K562 (cell line): Measurements from ENCODE around the gene AKAP12. TPM values are rescaled to one million over a fixed set of nuclear protein-coding genes. Genes with fewer than 3 reads are reported as not detected.
A peak's percentile ranks its signal among the peaks of the same experiment; 100 is the strongest.

Source experiments
- CBX1 ChIP-seq: sonication (generic); IDR thresholded peaks from 2 replicates; pipeline ENCODE4 v1.6.1; 2016; ENCODE audit warnings: antibody characterized with exemption, low read depth, mild to moderate bottlenecking
- E2F3 ChIP-seq: fragments of 250-450 bp; sonication (Bioruptor Pico); IDR thresholded peaks from 2 replicates; pipeline ENCODE4 v1.4.0; 2020; ENCODE audit warnings: mild to moderate bottlenecking
- EGR1 ChIP-seq: fragments of 450-650 bp; conservative IDR thresholded peaks from 2 replicates; pipeline ENCODE4 v1.6.1; 2017; ENCODE audit warnings: mild to moderate bottlenecking
- ELF2 ChIP-seq: fragments of 250-450 bp; sonication (Bioruptor Pico); IDR thresholded peaks from 2 replicates; pipeline ENCODE4 v1.5.0; 2021; ENCODE audit warnings: mild to moderate bottlenecking
- FIP1L1 ChIP-seq: fragments of 200-400 bp; formaldehyde crosslinking; IDR thresholded peaks from 2 replicates; pipeline ENCODE4 v1.6.1; 2018; ENCODE audit warnings: mild to moderate bottlenecking, low read depth, low read length; ENCODE audit not compliant: poor library complexity, severe bottlenecking
- FOXP1 ChIP-seq: sonication (generic); formaldehyde crosslinking; IDR thresholded peaks from 2 replicates; pipeline ENCODE4 v1.8.0; 2022; ENCODE audit warnings: mild to moderate bottlenecking, missing genetic modification reagents
- JUNB ChIP-seq: fragments of 450-650 bp; formaldehyde crosslinking; conservative IDR thresholded peaks from 2 replicates; pipeline ENCODE4 v1.4.0; 2020; ENCODE audit warnings: mild to moderate bottlenecking
- MECOM ChIP-seq: fragments of 250-450 bp; sonication (Bioruptor Pico); IDR thresholded peaks from 2 replicates; pipeline ENCODE4 v1.8.0; 2022; ENCODE audit warnings: inconsistent platforms
- MIER1 ChIP-seq: fragments of 450-650 bp; IDR thresholded peaks from 2 replicates; pipeline ENCODE4 v1.6.1; 2016; ENCODE audit warnings: antibody characterized with exemption, mild to moderate bottlenecking, low read depth
- RBM39 ChIP-seq: fragments of 200-400 bp; formaldehyde crosslinking; optimal IDR thresholded peaks from 2 replicates; pipeline ENCODE3; 2018; ENCODE audit warnings: low read depth, low read length
- SNIP1 ChIP-seq: fragments of 450-650 bp; IDR thresholded peaks from 2 replicates; pipeline ENCODE4 v1.7.1; 2017; ENCODE audit warnings: low read depth, mild to moderate bottlenecking
- SP2 ChIP-seq: IDR thresholded peaks from 2 replicates; pipeline ENCODE4 v1.6.1; 2011; ENCODE audit warnings: mild to moderate bottlenecking, low read depth, low read length, moderate library complexity; ENCODE audit not compliant: poor library complexity, severe bottlenecking; ENCODE audit errors: extremely low read depth
- TAF9B ChIP-seq: fragments of 450-650 bp; IDR thresholded peaks from 2 replicates; pipeline ENCODE4 v1.6.1; 2018; ENCODE audit warnings: mild to moderate bottlenecking; ENCODE audit not compliant: partially characterized antibody
- polyA plus RNA-seq, 8 experiments: library from polyadenylated mRNA; depleted of rRNA in 4 of 8; stranded (reverse) in 5 of 8; unstranded in 3 of 8; fragments of >200 nt; fragmentation: Nextera tagmentation in 2 of 8; fragmentation: Illumina TruSeq in 1 of 8; extraction: Ambion mirVana in 2 of 8; extraction: Trizol in 1 of 8; gene quantifications; 2 replicates each; pipeline versions ENCODE4 v1.2.1 to v1.2.3, GENCODE V29; 2011 to 2014; ENCODE audit warnings: inconsistent platforms in 1 of 8, missing spikeins in 1 of 8
- total RNA-seq, 7 experiments: library from RNA; depleted of rRNA in 6 of 7; stranded (reverse); fragments of >200 nt in 6 of 7; fragmentation: Illumina TruSeq in 2 of 7; extraction: Trizol in 2 of 7; gene quantifications; 2 replicates each; pipeline versions ENCODE4 v1.2.1 to v1.2.3, GENCODE V29; 2011 to 2021; ENCODE audit warnings: low replicate concordance in 1 of 7
- TF ChIP-seq, protein P1 (sequence below), 2 experiments: fragments of 450-650 bp; IDR thresholded peaks; 2 replicates each; pipeline ENCODE4 v1.6.1; 2016; ENCODE audit warnings: mild to moderate bottlenecking in 2 of 2, borderline replicate concordance in 1 of 2, low read depth in 1 of 2, moderate library complexity in 1 of 2
- TF ChIP-seq, protein P2 (sequence below), 2 experiments: IDR thresholded peaks; 2 replicates each; pipeline ENCODE4 v1.6.1; 2011; ENCODE audit warnings: borderline replicate concordance in 1 of 2, control low read depth in 1 of 2, low read depth in 1 of 2, low read length in 1 of 2, mild to moderate bottlenecking in 1 of 2, mixed read lengths in 1 of 2, moderate library complexity in 1 of 2; ENCODE audit not compliant: insufficient read depth in 1 of 2, insufficient read length in 1 of 2, poor library complexity in 1 of 2, severe bottlenecking in 1 of 2; ENCODE audit errors: extremely low read depth in 1 of 2
- TF ChIP-seq, protein P3 (sequence below), 3 experiments: IDR thresholded peaks in 2 of 3; conservative IDR thresholded peaks in 1 of 3; 2 replicates each; pipeline ENCODE4 v1.5.1; 2011 to 2012; ENCODE audit warnings: low read length in 3 of 3, mild to moderate bottlenecking in 3 of 3, control low read depth in 2 of 3, improper control_type of control experiment in 1 of 3, inconsistent platforms in 1 of 3, low read depth in 1 of 3, mixed read lengths in 1 of 3, moderate library complexity in 1 of 3; ENCODE audit not compliant: insufficient read depth in 2 of 3

Gene AKAP12
- total and polyA plus RNA-seq, 9 of the 15 experiments (the other 6 are each of a cell fraction or from before 2014, with no cell fraction given), result 0.08 to 2.0 (median 0.62) TPM

DNA sequence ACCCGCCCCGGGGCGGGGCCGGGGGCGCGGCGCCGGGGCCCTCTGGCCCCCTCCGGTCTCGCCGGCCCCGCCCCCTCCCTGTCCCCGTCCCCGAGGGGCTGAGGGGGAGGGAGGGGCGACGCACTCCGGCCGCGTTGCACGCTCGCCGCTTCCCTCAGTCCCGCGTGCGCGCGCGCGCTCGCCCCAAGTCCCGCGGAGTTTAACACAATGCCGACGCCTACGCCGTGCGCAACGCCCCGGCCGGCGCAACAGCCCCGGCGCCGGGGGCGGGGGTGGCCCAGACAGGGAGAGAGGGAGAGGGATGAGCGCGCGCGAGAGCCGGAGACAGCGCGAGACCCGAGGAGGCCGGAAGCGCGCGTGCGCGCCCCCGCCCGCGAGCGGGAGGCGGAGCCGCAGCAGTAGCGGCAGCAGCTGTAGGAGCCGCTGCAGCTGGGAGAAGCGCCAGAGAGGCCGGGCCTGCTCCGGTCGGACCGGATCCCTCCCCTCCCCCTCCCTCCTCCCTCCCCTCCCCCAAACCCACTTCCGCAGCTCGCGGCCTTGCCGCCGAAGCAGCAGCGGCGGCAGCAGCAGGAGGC is 150.6 kb downstream of the AKAP12 start (continued):
- TF ChIP-seq, protein P1, sequence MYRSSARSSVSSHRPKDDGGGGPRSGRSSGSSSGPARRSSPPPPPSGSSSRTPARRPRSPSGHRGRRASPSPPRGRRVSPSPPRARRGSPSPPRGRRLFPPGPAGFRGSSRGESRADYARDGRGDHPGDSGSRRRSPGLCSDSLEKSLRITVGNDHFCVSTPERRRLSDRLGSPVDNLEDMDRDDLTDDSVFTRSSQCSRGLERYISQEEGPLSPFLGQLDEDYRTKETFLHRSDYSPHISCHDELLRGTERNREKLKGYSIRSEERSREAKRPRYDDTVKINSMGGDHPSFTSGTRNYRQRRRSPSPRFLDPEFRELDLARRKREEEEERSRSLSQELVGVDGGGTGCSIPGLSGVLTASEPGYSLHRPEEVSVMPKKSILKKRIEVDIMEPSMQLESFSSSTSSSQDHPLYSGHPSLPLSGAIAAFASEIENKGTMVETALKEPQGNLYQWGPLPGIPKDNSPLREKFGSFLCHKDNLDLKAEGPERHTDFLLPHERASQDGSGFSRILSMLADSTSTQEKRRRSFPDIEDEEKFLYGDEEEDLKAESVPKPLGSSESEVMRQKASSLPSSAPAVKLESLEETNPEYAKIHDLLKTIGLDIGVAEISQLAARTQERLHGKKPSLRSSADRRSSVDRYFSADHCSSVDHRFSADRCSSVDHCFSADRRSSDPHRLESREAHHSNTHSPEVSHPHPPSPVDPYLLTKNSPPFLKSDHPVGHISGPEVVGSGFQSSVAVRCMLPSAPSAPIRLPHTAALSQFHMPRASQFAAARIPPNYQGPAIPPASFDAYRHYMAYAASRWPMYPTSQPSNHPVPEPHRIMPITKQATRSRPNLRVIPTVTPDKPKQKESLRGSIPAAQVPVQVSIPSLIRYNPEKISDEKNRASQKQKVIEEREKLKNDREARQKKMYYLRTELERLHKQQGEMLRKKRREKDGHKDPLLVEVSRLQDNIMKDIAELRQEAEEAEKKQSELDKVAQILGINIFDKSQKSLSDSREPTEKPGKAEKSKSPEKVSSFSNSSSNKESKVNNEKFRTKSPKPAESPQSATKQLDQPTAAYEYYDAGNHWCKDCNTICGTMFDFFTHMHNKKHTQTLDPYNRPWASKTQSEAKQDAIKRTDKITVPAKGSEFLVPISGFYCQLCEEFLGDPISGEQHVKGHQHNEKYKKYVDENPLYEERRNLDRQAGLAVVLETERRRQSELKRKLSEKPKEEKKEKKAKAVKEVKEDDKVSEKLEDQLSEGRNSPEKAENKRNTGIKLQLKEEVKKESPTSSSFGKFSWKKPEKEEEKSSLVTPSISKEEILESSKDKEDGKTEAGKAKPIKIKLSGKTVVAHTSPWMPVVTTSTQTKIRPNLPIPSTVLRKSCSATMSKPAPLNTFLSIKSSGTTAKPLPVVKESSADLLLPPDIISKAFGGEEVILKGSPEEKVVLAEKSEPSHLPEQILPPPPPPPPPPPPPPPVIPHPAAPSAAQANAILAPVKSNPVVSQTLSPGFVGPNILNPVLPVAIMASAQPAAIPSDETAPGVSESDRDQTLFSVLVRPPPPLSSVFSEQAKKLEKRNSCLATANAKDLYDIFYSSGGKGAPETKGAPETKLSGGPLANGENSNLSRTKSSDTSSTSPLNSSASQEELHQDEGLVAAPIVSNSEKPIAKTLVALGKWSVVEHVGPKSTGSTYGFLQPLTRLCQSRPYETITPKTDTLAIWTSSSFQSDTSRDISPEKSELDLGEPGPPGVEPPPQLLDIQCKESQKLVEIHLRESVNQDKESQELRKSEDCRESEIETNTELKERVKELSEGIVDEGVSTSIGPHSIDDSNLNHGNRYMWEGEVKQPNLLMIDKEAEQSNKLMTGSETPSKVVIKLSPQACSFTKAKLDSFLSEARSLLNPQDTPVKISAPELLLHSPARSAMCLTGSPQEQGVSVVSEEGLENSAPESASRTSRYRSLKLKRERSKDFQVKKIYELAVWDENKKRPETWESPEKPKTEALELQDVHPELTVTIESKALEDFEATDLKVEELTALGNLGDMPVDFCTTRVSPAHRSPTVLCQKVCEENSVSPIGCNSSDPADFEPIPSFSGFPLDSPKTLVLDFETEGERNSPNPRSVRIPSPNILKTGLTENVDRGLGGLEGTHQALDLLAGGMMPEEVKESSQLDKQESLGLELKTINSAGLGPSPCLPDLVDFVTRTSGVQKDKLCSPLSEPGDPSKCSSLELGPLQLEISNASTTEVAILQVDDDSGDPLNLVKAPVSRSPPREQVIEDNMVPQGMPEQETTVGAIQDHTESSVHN (IDR thresholded peaks at IDR 0.05; ENCODE audit: borderline replicate concordance in 1 of 2, low read depth in 1 of 2), result no peak
- TF ChIP-seq FIP1L1 (peak; percentile 96), EGR1 (peak; percentile 99), JUNB (CRISPR knock-in tag) (no peak), MECOM (CRISPR knock-in tag) (no peak), SNIP1 (no peak), TAF9B (no peak), CBX1 (peak; percentile 64; the same call in 1 of the 2 replicates), RBM39 (no peak), SP2 (no peak), MIER1 (no peak), ELF2 (CRISPR knock-in tag) (peak; percentile 83; the same call in 1 of the 2 replicates), FOXP1 (CRISPR knock-in tag) (no peak), E2F3 (CRISPR knock-in tag) (no peak)
- TF ChIP-seq, protein P2, sequence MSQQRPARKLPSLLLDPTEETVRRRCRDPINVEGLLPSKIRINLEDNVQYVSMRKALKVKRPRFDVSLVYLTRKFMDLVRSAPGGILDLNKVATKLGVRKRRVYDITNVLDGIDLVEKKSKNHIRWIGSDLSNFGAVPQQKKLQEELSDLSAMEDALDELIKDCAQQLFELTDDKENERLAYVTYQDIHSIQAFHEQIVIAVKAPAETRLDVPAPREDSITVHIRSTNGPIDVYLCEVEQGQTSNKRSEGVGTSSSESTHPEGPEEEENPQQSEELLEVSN (IDR thresholded peaks at IDR 0.05; ENCODE audit: borderline replicate concordance in 1 of 2, extremely low read depth in 1 of 2, insufficient read depth in 1 of 2, insufficient read length in 1 of 2, low read depth in 1 of 2, low read length in 1 of 2, poor library complexity in 1 of 2, severe bottlenecking in 1 of 2), result peak; percentile 42 to 71
- TF ChIP-seq, protein P3, sequence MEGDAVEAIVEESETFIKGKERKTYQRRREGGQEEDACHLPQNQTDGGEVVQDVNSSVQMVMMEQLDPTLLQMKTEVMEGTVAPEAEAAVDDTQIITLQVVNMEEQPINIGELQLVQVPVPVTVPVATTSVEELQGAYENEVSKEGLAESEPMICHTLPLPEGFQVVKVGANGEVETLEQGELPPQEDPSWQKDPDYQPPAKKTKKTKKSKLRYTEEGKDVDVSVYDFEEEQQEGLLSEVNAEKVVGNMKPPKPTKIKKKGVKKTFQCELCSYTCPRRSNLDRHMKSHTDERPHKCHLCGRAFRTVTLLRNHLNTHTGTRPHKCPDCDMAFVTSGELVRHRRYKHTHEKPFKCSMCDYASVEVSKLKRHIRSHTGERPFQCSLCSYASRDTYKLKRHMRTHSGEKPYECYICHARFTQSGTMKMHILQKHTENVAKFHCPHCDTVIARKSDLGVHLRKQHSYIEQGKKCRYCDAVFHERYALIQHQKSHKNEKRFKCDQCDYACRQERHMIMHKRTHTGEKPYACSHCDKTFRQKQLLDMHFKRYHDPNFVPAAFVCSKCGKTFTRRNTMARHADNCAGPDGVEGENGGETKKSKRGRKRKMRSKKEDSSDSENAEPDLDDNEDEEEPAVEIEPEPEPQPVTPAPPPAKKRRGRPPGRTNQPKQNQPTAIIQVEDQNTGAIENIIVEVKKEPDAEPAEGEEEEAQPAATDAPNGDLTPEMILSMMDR (IDR thresholded peaks at IDR 0.05 in 2 of 3, conservative IDR thresholded peaks at IDR 0.05 in 1 of 3; ENCODE audit: insufficient read depth in 2 of 3, low read depth in 1 of 3, low read length in 3 of 3), result peak in 2 of 3 experiments; percentile 30 to 39; a peak in 4 of 6 replicates
